Heart right ventricle (tissue), 16 donors: ENCODE data around the gene CPXM2. TPM values are rescaled to one million over a fixed set of nuclear protein-coding genes. Genes with fewer than 3 reads are reported as not detected.

Experiments
- ATAC-seq, 8 donors: fragments of 200-7000 bp; cut with Tn5 transposase; one replicate each; pipeline ENCODE4 v1.9.1; 2020; ENCODE audit warnings: mild to moderate bottlenecking in 8 of 8, moderate library complexity in 8 of 8, moderate number of reproducible peaks in 1 of 8
- DNase-seq, 2 donors: peaks; one replicate each; pipeline ENCODE4 v3.0.0-alpha.2; 2020
- H3K27ac ChIP-seq, 10 donors: fragments of 200-600 bp; sonication (generic) in 2 of 10; one replicate each; pipeline versions ENCODE4 v1.5.0 to v1.8.0; 2020 to 2022; ENCODE audit warnings: mild to moderate bottlenecking in 3 of 10
- H3K27me3 ChIP-seq, 7 donors: fragments of 200-600 bp; one replicate each; pipeline ENCODE4 v1.8.0; 2021 to 2022; ENCODE audit warnings: mild to moderate bottlenecking in 2 of 7
- H3K36me3 ChIP-seq, 9 donors: fragments of 200-600 bp; sonication (generic) in 1 of 9; one replicate each; pipeline versions ENCODE4 v1.5.0 to v1.8.0; 2020 to 2022; ENCODE audit warnings: mild to moderate bottlenecking in 2 of 9
- H3K4me1 ChIP-seq, 9 donors: fragments of 200-600 bp; sonication (generic) in 1 of 9; one replicate each; pipeline versions ENCODE4 v1.5.0 to v1.8.0; 2020 to 2022; ENCODE audit warnings: mild to moderate bottlenecking in 4 of 9
- H3K4me3 ChIP-seq, 10 donors: fragments of 200-600 bp; sonication (generic) in 2 of 10; one replicate each; pipeline versions ENCODE4 v1.5.0 to v1.8.0; 2020 to 2022; ENCODE audit warnings: mild to moderate bottlenecking in 7 of 10, moderate library complexity in 2 of 10
- H3K9me3 ChIP-seq, 11 donors: fragments of 200-600 bp in 10 of 11; sonication (generic) in 2 of 11; one replicate each; pipeline versions ENCODE4 v1.5.0 to v1.8.0; 2013 to 2022; ENCODE audit warnings: mild to moderate bottlenecking in 2 of 11, control low read depth in 1 of 11, moderate library complexity in 1 of 11
- CTCF ChIP-seq, 9 donors: fragments of 200-600 bp; sonication (generic) in 2 of 9; IDR thresholded peaks; one replicate each; pipeline versions ENCODE4 v1.5.0 to v1.8.0; 2021 to 2022; ENCODE audit warnings: antibody characterized with exemption in 9 of 9, mild to moderate bottlenecking in 5 of 9, moderate library complexity in 1 of 9
- whole genome bisulfite sequencing, 2 donors: extraction: QIAGEN DNeasy Blood & Tissue Kit; methylation state at CpG; one replicate each; pipeline ENCODE4 v1.1.7; 2013; ENCODE audit warnings: inconsistent platforms in 1 of 2; 5-methylcytosine and 5-hydroxymethylcytosine counted together
- intact Hi-C, 10 donors: fragments of 100-400 bp; cut with DNase I; formaldehyde crosslinking; loops; one replicate each; pipeline versions ENCODE4 v1.11.1 to v1.14.2; 2022
- polyA plus RNA-seq, 2 donors: library from polyadenylated mRNA; stranded (reverse); fragments of 200-250 nt; gene quantifications; one replicate each; pipeline ENCODE4 v1.2.3, GENCODE V29; 2013
- total RNA-seq, 10 donors: library from RNA; stranded (reverse); fragmentation: NEBNext Ultra II Directional in 3 of 10; extraction: Animal tissue kit (Norgen Biotek cat#: 25700) in 3 of 10; gene quantifications; one replicate each; pipeline versions ENCODE4 v1.2.1 to v1.2.4, GENCODE V29; 2021 to 2023
- donor health status: Arrhythmogenic right ventricular cardiomyopathy.
- donor health status: ischemic (EF 13 %, LVEDD 7.1; RV severe dilation, severe dysfunction).
- donor health status: healthy with polysubstance abuse.
- donor health status: DM: no; HTN: yes; CAD: no.
- donor health status: DM: no; HTN: no; CAD: no.
- donor health status: ischemic (EF 25% LVEDD 6.9; RV normal size, moderate dysfunction).
- donor health status: ischemic (EF 25% LVEDD 5.7; RV mildly dilated, moderate dysfunction).
- donor health status: healthy.
- donor health status: DM: yes; HTN: yes; CAD: no.
- donor health status: Ischemic cardiomyopathy.
- donor health status: ischemic (EF 35%, LVEDD 5.7; RV mildly dilated, moderate dysfunction).
- donor health status: nonischemic (EF 11% LVEDD 7.7; RV severe dilation, severe dysfunction).
- donor health status: DM: yes; HTN: yes; CAD: no.
- donor health status: PGD.
- donor health status: ischemic (EF 29% LVEDD 5.4; RV normal size, mild dysfunction).
- donor health status: nonischemic (EF 23%, LVEDD 6.1; RV moderate dilation, normal function).

The CPXM2 gene
- total and polyA plus RNA-seq, 12 donors = 2.0 to 9.8 (median 3.8) TPM

GRCh38 chr10:123855008-123855684, 36.5 kb downstream of the CPXM2 start:
- no peaks in the 10 kb centered on the region for H3K4me1 ChIP-seq
- no peaks in the 10 kb centered on the region for H3K9me3 ChIP-seq
- no peak overlapping the region for H3K27ac ChIP-seq
- DNase-seq (no peak), ATAC-seq (peak in 1 of 8 donors; percentile 18)
- H3K4me3 ChIP-seq = no peak overlapping the region
- no peaks in the 10 kb centered on the region for H3K36me3 ChIP-seq
- 55 to 60% methylated on average over 7 of the region's 7 CpGs for WGBS, 2 donors
- TF ChIP-seq CTCF (IDR thresholded peaks at IDR 0.05) = no peak
- H3K27me3 ChIP-seq = peaks cover 0 to 21% (median 0%) of the 10 kb centered on the region in 7 donors
- intact Hi-C loops = no loop called here

GRCh38 chr10:123854498-123854897, 37.1 kb downstream of the CPXM2 start:
- DNase-seq = no peak
- Histone ChIP-seq H3K4me3 (no peak overlapping the region), H3K27ac (no peak overlapping the region), H3K4me1 (no peaks in the 10 kb centered on the region), H3K9me3 (no peaks in the 10 kb centered on the region), H3K27me3 (peaks cover 0 to 24% (median 0%) of the 10 kb centered on the region in 7 donors), H3K36me3 (no peaks in the 10 kb centered on the region)
- ATAC-seq = no peak
- WGBS, 2 donors = 61 to 63% methylated on average over 7 of the region's 7 CpGs
- intact Hi-C loops = no loop called here
- no peak for TF ChIP-seq CTCF (IDR thresholded peaks at IDR 0.05)

- peaks cover 0 to 5% (median 0%) of the 10 kb centered on the region in 9 donors for H3K4me1 ChIP-seq
- no peak overlapping the region for H3K27ac ChIP-seq
- no peaks in the 10 kb centered on the region for H3K36me3 ChIP-seq
- WGBS, 2 donors = 35 to 41% methylated on average over 4 of the region's 4 CpGs
- intact Hi-C loops = no loop called here
- no peaks in the 10 kb centered on the region for H3K9me3 ChIP-seq
- DNase-seq (no peak), ATAC-seq (no peak)
- H3K27me3 ChIP-seq = peaks cover 0 to 24% (median 0%) of the 10 kb centered on the region in 7 donors
- TF ChIP-seq CTCF (IDR thresholded peaks at IDR 0.05) = no peak
- H3K4me3 ChIP-seq = no peak overlapping the region
Observed at GRCh38 chr10:123854003-123854402, 37.6 kb downstream of the CPXM2 start.

- no peak for TF ChIP-seq CTCF (IDR thresholded peaks at IDR 0.05)
- intact Hi-C loops = no loop called here
Observed at GRCh38 chr10:123852411-123852951, 39.1 kb downstream of the CPXM2 start.

More at GRCh38 chr10:123852411-123852951, 39.1 kb downstream of the CPXM2 start:
- no peak for DNase-seq
- no peak for ATAC-seq
- peaks cover 0 to 9% (median 0%) of the 10 kb centered on the region in 9 donors for H3K4me1 ChIP-seq
- H3K36me3 ChIP-seq = no peaks in the 10 kb centered on the region
- H3K9me3 ChIP-seq = no peaks in the 10 kb centered on the region
- WGBS, 2 donors = 86 to 87% methylated on average over 7 of the region's 7 CpGs
- H3K27me3 ChIP-seq = peaks cover 0 to 24% (median 0%) of the 10 kb centered on the region in 7 donors
- H3K4me3 ChIP-seq = no peak overlapping the region
- H3K27ac ChIP-seq = no peak overlapping the region
